Activated CD8-positive, alpha-beta memory T cell treated with anti-CD3 and anti-CD28 coated beads for 36 hours (primary cell): ENCODE results near the gene SLC17A7. TPM values are rescaled to one million over a fixed set of nuclear protein-coding genes. Genes with fewer than 3 reads are reported as not detected.
"Not testable (repeated sequence)": the region's sequence is repeated elsewhere in the genome, so short reads cannot be mapped to it uniquely, and the experiment has no call there.

Experiments
- CTCF ChIA-PET: fragments of 350-600 bp; sonication (Branson Sonifier 250); formaldehyde crosslinking; loops from one replicate; lab custom pipeline; 2021; ENCODE audit warnings: antibody characterized with exemption; lab: Charles Lee
- POLR2A ChIA-PET: fragments of 350-600 bp; sonication (Branson Sonifier 250); formaldehyde crosslinking; loops from one replicate; lab custom pipeline; 2021; ENCODE audit warnings: antibody characterized with exemption; lab: Charles Lee
- total RNA-seq, 2 experiments: library from RNA; stranded (reverse); gene quantifications; one replicate each; pipeline ENCODE4 v1.2.3, GENCODE V29; 2021

Gene SLC17A7
- total RNA-seq, 2 experiments from 2014 or later: not detected

- ChIA-PET POLR2A (interaction anchor here (0.6 to 1.2 kb wide), 3 partner anchors 14 to 133 kb away, joined by 3 to 5 read pairs (median 4); partner anchors contain the start of gene ALDH16A1), CTCF (interaction anchor here (1.1 to 2.3 kb wide), 5 partner anchors 11 to 38 kb away, joined by 3 to 12 read pairs (median 7); partner anchors contain the start of genes ALDH16A1, RPS11 and SLC17A7)
Measured at GRCh38 chr19:49474542-49474924, 33.2 kb upstream of the SLC17A7 start.

- CTCF ChIA-PET: interaction anchor here (0.5 to 5.6 kb wide), 21 partner anchors 9 to 207 kb away, joined by 3 to 36 read pairs (median 4); partner anchors contain the start of genes ALDH16A1, PIH1D1, RPS11 and SLC17A7
- POLR2A ChIA-PET: interaction anchor here (0.6 to 2.1 kb wide), 7 partner anchors 14 to 132 kb away, joined by 3 to 7 read pairs (median 5); partner anchors contain the start of genes ALDH16A1 and RPL13A
Measured at GRCh38 chr19:49473868-49474541, 32.7 kb upstream of the SLC17A7 start, which contains the start of gene FLT3LG. Gene FLT3LG, plus strand, starts transcription at chr19:49474215. Its CDS starts 425 bp downstream, at chr19:49474640.

GRCh38 chr19:49473501-49473867, 32.2 kb upstream of the SLC17A7 start:
- ChIA-PET CTCF (interaction anchor here (0.5 to 5.6 kb wide), 21 partner anchors 9 to 208 kb away, joined by 3 to 36 read pairs (median 4); partner anchors contain the start of genes ALDH16A1, PIH1D1, RPS11 and SLC17A7), POLR2A (interaction anchor here (0.6 to 2.1 kb wide), 7 partner anchors 14 to 121 kb away, joined by 3 to 7 read pairs (median 5); partner anchors contain the start of genes ALDH16A1 and RPL13A)

- ChIA-PET POLR2A (interaction anchor here (0.7 to 2.1 kb wide), 3 partner anchors 16 to 20 kb away, joined by 3 to 7 read pairs (median 4); no protein-coding TSS in a partner anchor), CTCF (interaction anchor here (0.7 to 5.6 kb wide), 14 partner anchors 11 to 208 kb away, joined by 3 to 36 read pairs (median 4); partner anchors contain the start of genes ALDH16A1, PIH1D1 and SLC17A7)
Measured at GRCh38 chr19:49472936-49473335, 31.6 kb upstream of the SLC17A7 start.

- ChIA-PET CTCF (interaction anchor here (0.7 to 5.6 kb wide), 14 partner anchors 8 to 726 kb away, joined by 3 to 36 read pairs (median 4); partner anchors contain the start of genes ALDH16A1, PIH1D1 and RPL13A), POLR2A (interaction anchor here (0.6 to 1.1 kb wide), 3 partner anchors 19 to 109 kb away, joined by 3 to 6 read pairs (median 4); no protein-coding TSS in a partner anchor)
Measured at GRCh38 chr19:49470615-49470978, 29.3 kb upstream of the SLC17A7 start.

- ChIA-PET POLR2A (interaction anchor here (0.6 to 1.4 kb wide), 4 partner anchors 17 to 109 kb away, joined by 3 to 6 read pairs (median 4); partner anchors contain the start of gene ALDH16A1), CTCF (interaction anchor here (0.6 to 5.6 kb wide), 16 partner anchors 9 to 726 kb away, joined by 3 to 36 read pairs (median 4); partner anchors contain the start of genes ALDH16A1, PIH1D1 and RPL13A)
Measured at GRCh38 chr19:49469828-49470614, 28.7 kb upstream of the SLC17A7 start.

- ChIA-PET POLR2A (interaction anchor here (1.1 to 1.4 kb wide), 2 partner anchors 16 to 18 kb away, joined by 3 to 4 read pairs; partner anchors contain the start of gene ALDH16A1), CTCF (interaction anchor here (0.9 to 5.6 kb wide), 7 partner anchors 15 to 120 kb away, joined by 3 to 36 read pairs (median 7); partner anchors contain the start of genes ALDH16A1 and PIH1D1)
Measured at GRCh38 chr19:49468746-49469447, 27.6 kb upstream of the SLC17A7 start.

GRCh38 chr19:49468199-49468598, 26.9 kb upstream of the SLC17A7 start:
- ChIA-PET CTCF (interaction anchor here (0.9 to 5.6 kb wide), 4 partner anchors 15 to 119 kb away, joined by 3 to 36 read pairs (median 12); partner anchors contain the start of genes ALDH16A1 and PIH1D1), POLR2A (interaction anchor here (0.7 kb wide), 1 partner anchor 41 kb away, joined by 3 read pairs; no protein-coding TSS in a partner anchor)

- CTCF ChIA-PET: interaction anchor here (2.4 kb wide), 1 partner anchor 11 kb away, joined by 7 read pairs; no protein-coding TSS in a partner anchor
- POLR2A ChIA-PET: no interaction called here
Measured at GRCh38 chr19:49465371-49465770, 24.0 kb upstream of the SLC17A7 start.

GRCh38 chr19:49463960-49464740, 22.8 kb upstream of the SLC17A7 start:
- POLR2A ChIA-PET: no interaction called here
- CTCF ChIA-PET: interaction anchor here (2.4 kb wide), 1 partner anchor 9 kb away, joined by 7 read pairs; no protein-coding TSS in a partner anchor

GRCh38 chr19:49462492-49462891, 21.2 kb upstream of the SLC17A7 start:
- ChIA-PET CTCF (no interaction called here), POLR2A (no interaction called here)

- ChIA-PET POLR2A (no interaction called here), CTCF (interaction anchor here (0.6 to 1.4 kb wide), 2 partner anchors 15 to 375 kb away, joined by 4 to 7 read pairs; no protein-coding TSS in a partner anchor)
Measured at GRCh38 chr19:49461656-49462055, 20.3 kb upstream of the SLC17A7 start.

GRCh38 chr19:49461130-49461529, 19.8 kb upstream of the SLC17A7 start:
- POLR2A ChIA-PET: not testable (repeated sequence)
- CTCF ChIA-PET: interaction anchor here (0.6 to 1.4 kb wide), 2 partner anchors 15 to 374 kb away, joined by 4 to 7 read pairs; no protein-coding TSS in a partner anchor

- CTCF ChIA-PET: interaction anchor here (1.5 to 2.4 kb wide), 2 partner anchors 11 to 17 kb away, joined by 6 to 8 read pairs; no protein-coding TSS in a partner anchor
- POLR2A ChIA-PET: interaction anchor here (0.5 kb wide), 1 partner anchor 16 kb away, joined by 4 read pairs; no protein-coding TSS in a partner anchor
Measured at GRCh38 chr19:49459388-49459787, 18.1 kb upstream of the SLC17A7 start.

- ChIA-PET POLR2A (interaction anchor here (0.5 to 0.7 kb wide), 2 partner anchors 13 to 17 kb away, joined by 3 to 6 read pairs; no protein-coding TSS in a partner anchor), CTCF (interaction anchor here (0.8 to 2.4 kb wide), 3 partner anchors 14 to 18 kb away, joined by 3 to 8 read pairs (median 7); partner anchors contain the start of gene FLT3LG)
Measured at GRCh38 chr19:49458567-49458903, 17.2 kb upstream of the SLC17A7 start.

- ChIA-PET CTCF (no interaction called here), POLR2A (interaction anchor here (0.6 kb wide), 1 partner anchor 12 kb away, joined by 6 read pairs; no protein-coding TSS in a partner anchor)
Measured at GRCh38 chr19:49456326-49456725, 15.0 kb upstream of the SLC17A7 start.
